Cardiac muscle cell (in vitro differentiated cells and primary cell): ENCODE data around the gene EPHB2. TPM values are rescaled to one million over a fixed set of nuclear protein-coding genes. Genes with fewer than 3 reads are reported as not detected.

Source experiments
- DNase-seq, 2 donors: peaks; one replicate each; pipeline versions ENCODE4 v3.0.0 to v3.0.0-alpha.2; 2010 to 2017; ENCODE audit warnings: low read depth in 1 of 2, low spot score in 1 of 2
- H3K27ac ChIP-seq: fragments of 200-600 bp; sonication (generic); 2 replicates; pipeline ENCODE4 v1.5.1; 2016
- H3K27me3 ChIP-seq: fragments of 200-600 bp; sonication (generic); 2 replicates; pipeline ENCODE4 v1.6.0; 2016; ENCODE audit warnings: control low read depth
- H3K36me3 ChIP-seq: fragments of 200-600 bp; sonication (generic); 2 replicates; pipeline ENCODE4 v1.5.1; 2016; ENCODE audit warnings: control low read depth
- H3K4me1 ChIP-seq: fragments of 200-600 bp; sonication (generic); 2 replicates; pipeline ENCODE4 v1.8.1; 2017; ENCODE audit warnings: low read depth, mild to moderate bottlenecking, mixed run types
- H3K4me3 ChIP-seq: fragments of 200-600 bp; sonication (generic); 2 replicates; pipeline ENCODE4 v1.5.1; 2016; ENCODE audit warnings: mild to moderate bottlenecking
- H3K9me3 ChIP-seq: fragments of 200-600 bp; sonication (generic); 2 replicates; pipeline ENCODE4 v1.5.1; 2017; ENCODE audit warnings: low read depth, mild to moderate bottlenecking, control low read depth
- CTCF ChIP-seq: IDR thresholded peaks from 2 replicates; pipeline ENCODE4 v1.5.1; 2012; ENCODE audit warnings: low read depth, mild to moderate bottlenecking, low read length
- polyA plus RNA-seq: library from polyadenylated mRNA; unstranded; fragments of >200 nt; fragmentation: Nextera tagmentation; extraction: Ambion mirVana; gene quantifications from 2 replicates; pipeline ENCODE4 v1.2.1, GENCODE V29; 2016
- total RNA-seq: library from RNA; depleted of rRNA; stranded (reverse); fragments of >200 nt; gene quantifications from 2 replicates; pipeline ENCODE4 v1.2.3, GENCODE V29; 2016

Gene EPHB2
- total and polyA plus RNA-seq, 2 experiments from 2014 or later: 38.8 to 96.3 TPM

- Histone ChIP-seq H3K27ac (no peak overlapping the region), H3K27me3 (no peaks in the 10 kb centered on the region)
These were observed 78.8 kb downstream of the EPHB2 start for GRCh38 chr1:22789356-22789994.

GRCh38 chr1:22790232-22791008 lies 79.8 kb downstream of the EPHB2 start:
- Histone ChIP-seq H3K9me3 (no peaks in the 10 kb centered on the region), H3K4me1 (peaks cover 8% of the 10 kb centered on the region), H3K4me3 (no peak overlapping the region), H3K27ac (peak overlapping the region; percentile 39), H3K27me3 (no peaks in the 10 kb centered on the region), H3K36me3 (no peaks in the 10 kb centered on the region)
- DNase-seq: no peak
- no peak for TF ChIP-seq CTCF

More at GRCh38 chr1:22789356-22789994, 78.8 kb downstream of the EPHB2 start:
- TF ChIP-seq CTCF: no peak
- Histone ChIP-seq H3K4me1 (peaks cover 8% of the 10 kb centered on the region), H3K36me3 (peaks cover 4% of the 10 kb centered on the region), H3K4me3 (no peak overlapping the region), H3K9me3 (no peaks in the 10 kb centered on the region)
- DNase-seq: no peak

DNA sequence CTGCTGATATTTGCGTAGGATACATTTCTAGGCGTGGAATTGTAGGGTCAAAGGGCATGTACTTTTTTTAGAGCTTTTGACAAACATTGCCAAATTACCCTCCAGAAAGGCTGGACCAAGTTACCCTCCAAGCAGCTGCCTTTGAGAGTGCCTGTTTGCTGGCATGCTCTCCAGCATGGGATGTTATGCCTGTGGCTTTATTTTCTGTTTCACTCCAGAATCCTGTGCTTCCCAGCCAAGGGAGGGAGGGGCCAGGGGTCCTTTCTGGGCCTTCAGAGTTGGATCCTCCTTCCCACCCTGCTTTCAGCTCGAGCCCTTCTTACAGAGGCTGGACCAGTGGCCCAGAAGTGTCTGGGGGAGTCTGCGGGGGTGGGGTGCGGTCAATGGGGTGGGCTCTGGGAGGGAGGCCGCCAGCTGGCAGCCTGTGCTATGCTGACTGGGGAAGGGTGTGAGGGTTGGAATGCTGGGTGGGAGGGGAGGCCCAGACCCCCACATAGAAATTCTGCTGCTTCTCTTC lies 81.2 kb downstream of the EPHB2 start:
- no peak overlapping the region for H3K27ac ChIP-seq
- peak in 1 of 2 donors; percentile 21 for DNase-seq
- H3K4me3 ChIP-seq: no peak overlapping the region
- no peaks in the 10 kb centered on the region for H3K36me3 ChIP-seq
- H3K4me1 ChIP-seq: peaks cover 8% of the 10 kb centered on the region
- H3K9me3 ChIP-seq: no peaks in the 10 kb centered on the region
- no peak for TF ChIP-seq CTCF
- H3K27me3 ChIP-seq: no peaks in the 10 kb centered on the region

- no peak overlapping the region for H3K27ac ChIP-seq
- no peak for DNase-seq
- H3K27me3 ChIP-seq: no peaks in the 10 kb centered on the region
These were observed 81.9 kb downstream of the EPHB2 start for GRCh38 chr1:22792396-22793160.

More at GRCh38 chr1:22792396-22793160, 81.9 kb downstream of the EPHB2 start:
- Histone ChIP-seq H3K9me3 (no peaks in the 10 kb centered on the region), H3K4me1 (peaks cover 8% of the 10 kb centered on the region), H3K36me3 (no peaks in the 10 kb centered on the region), H3K4me3 (no peak overlapping the region)
- no peak for TF ChIP-seq CTCF
